GM12864 (cell line): Measurements from ENCODE around the gene B3GALT4.

ENCODE experiments used
- DNase-seq: peaks from one replicate; pipeline ENCODE4 v3.0.0-alpha.2; 2011; ENCODE audit warnings: low read depth
- H3K4me3 ChIP-seq: 2 replicates; pipeline ENCODE4 v1.5.1; 2011; ENCODE audit warnings: mild to moderate bottlenecking, low read depth, low read length, control low read depth
- CTCF ChIP-seq: IDR thresholded peaks from 2 replicates; pipeline ENCODE4 v1.5.1; 2011; ENCODE audit warnings: low read depth, mild to moderate bottlenecking, moderate library complexity, low read length, control low read depth, inconsistent platforms; ENCODE audit errors: missing control alignments

B3GALT4 gene

GRCh38 chr6:33286946-33287914, 10.3 kb downstream of the B3GALT4 start:
- H3K4me3 ChIP-seq, result no peak overlapping the region
- no peak for TF ChIP-seq CTCF
- DNase-seq, result no peak

GRCh38 chr6:33288141-33288920, 11.4 kb downstream of the B3GALT4 start:
- no peak for TF ChIP-seq CTCF

DNA sequence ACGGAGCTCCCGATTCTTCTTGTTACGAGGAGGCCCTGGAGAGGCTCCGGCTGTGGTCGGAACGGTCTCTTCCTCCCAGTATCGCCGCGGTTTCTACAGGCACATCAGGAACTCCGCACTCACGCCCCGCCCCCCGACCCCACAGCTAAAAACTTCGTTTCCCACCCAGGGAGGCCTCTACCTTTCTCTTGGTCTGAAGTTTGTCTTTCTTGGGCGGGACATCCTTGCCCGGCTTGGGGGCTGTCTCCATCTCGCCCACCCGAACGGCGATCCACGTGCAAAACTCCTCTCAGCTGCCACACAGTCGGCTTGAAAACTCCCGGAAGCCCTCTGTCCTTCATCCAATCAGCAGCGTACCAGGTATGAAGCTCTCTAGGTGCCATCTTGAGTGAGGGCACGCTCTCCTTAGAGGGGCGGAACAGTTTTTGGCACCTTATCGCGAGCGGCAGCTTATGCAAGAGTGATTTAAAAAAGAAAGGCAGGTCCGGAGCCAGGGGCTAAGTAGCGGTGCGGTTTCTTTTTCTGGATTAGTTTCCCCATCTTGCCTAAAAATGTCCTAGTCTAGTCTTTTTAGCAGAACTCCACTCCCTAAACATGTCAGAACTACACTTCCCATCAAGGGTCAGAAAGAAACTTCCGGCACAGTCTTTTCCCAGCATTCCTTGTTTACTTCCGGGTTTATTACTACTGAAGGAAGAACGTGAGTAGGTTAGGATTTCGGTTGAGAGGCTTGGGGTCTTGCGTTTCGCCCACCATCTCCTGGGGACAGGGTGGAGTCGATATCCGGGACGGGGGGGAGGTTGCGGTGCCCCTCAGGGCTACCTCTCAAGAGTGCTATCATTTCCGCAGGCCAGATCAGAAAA, 12.2 kb downstream of the B3GALT4 start, which contains the start of the genes PFDN6 and WDR46:
Gene PFDN6, plus strand, starts transcription at position 681 of the 863 bp plus-strand sequence. CDS start 256 bp downstream, outside the sequence.
Gene WDR46, minus strand, starts transcription at position 319 of the 863 bp plus-strand sequence. Its CDS starts 69 bp downstream, at position 250.
- peak; percentile 82 for DNase-seq
- peak within 1 kb of the TSS; percentile 76 for H3K4me3 ChIP-seq
- TF ChIP-seq CTCF, result no peak

More at GRCh38 chr6:33288141-33288920, 11.4 kb downstream of the B3GALT4 start:
- H3K4me3 ChIP-seq, result peak overlapping the region; percentile 76
- no peak for DNase-seq

GRCh38 chr6:33289784-33290315, 12.9 kb downstream of the B3GALT4 start:
- TF ChIP-seq CTCF, result no peak
- H3K4me3 ChIP-seq, result peak overlapping the region; percentile 76
- no peak for DNase-seq

- no peak for DNase-seq
- no peak for TF ChIP-seq CTCF
- H3K4me3 ChIP-seq, result peak overlapping the region; percentile 76
Observed at GRCh38 chr6:33290459-33290858, 13.5 kb downstream of the B3GALT4 start.

DNA sequence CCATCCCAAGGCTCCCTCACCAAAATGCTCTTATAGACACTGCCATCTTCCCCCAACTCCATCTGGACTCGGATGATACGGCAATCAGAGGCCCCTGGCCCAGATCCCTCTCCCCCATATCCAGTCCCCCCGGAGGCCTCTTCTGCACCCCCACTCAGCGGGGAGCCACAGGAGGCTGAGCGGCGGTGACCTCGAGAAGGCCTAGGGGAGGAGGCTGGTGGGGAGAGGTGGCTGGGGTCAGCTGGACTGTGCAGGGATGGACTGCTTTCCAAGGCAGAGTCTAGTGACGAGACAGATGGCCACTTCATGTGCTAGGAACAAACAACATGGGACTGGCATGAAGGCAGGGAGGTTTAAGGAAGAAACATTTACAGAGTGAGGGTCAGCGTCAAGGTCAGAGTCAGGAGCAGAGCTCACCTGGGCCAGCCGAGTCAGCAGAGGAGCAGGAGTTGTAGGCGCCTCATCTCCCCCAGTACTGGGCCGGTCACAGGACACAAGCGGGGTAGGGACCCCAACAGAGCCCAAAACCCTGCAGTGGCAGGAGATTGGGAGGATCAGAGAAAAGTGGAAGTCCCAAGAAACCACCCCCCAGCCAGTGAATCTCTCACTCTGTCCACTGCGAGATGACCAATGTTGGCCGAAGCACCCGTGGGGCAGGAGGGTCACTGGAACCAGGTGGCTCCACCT, 16.2 kb downstream of the B3GALT4 start:
- no peak overlapping the region for H3K4me3 ChIP-seq
- no peak for DNase-seq
- no peak for TF ChIP-seq CTCF
